ENCODE results near the gene PARD3. TPM values are rescaled to one million over a fixed set of nuclear protein-coding genes. Genes with fewer than 3 reads are reported as not detected.

PARD3 gene
- total RNA-seq, 6 experiments from 2014 or later: 19.1 to 27.8 (median 22.0) TPM

DNA sequence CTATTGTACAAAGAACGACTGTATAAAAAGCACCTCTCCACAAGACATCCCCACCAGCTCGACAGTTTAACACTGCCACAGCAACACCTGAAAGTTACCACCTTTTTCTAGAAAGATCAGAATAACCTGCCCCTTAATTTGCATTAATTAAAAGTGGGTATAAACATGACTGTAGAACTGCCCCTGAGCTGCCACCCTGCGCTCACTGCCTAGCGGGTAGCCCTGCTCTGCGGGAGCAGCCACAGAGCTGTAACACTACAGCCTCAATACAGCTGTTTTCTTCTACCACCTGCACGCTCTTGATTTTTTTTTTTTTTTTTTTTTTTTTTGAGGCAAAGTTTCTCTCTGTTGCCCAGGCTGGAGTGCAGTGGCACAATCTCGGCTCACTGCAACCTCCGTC lies 140.9 kb downstream of the PARD3 start:
- no peaks in the 10 kb centered on the region for H3K4me1 ChIP-seq
- intact Hi-C loops (cut with DNase I): no loop called here
- WGBS (ENCODE audit: insufficient coverage, low coverage, low lambda C conversion rate, missing lambda C conversion rate): 93% methylated on average over 8 of the region's 8 CpGs
- TF ChIP-seq, protein P1, sequence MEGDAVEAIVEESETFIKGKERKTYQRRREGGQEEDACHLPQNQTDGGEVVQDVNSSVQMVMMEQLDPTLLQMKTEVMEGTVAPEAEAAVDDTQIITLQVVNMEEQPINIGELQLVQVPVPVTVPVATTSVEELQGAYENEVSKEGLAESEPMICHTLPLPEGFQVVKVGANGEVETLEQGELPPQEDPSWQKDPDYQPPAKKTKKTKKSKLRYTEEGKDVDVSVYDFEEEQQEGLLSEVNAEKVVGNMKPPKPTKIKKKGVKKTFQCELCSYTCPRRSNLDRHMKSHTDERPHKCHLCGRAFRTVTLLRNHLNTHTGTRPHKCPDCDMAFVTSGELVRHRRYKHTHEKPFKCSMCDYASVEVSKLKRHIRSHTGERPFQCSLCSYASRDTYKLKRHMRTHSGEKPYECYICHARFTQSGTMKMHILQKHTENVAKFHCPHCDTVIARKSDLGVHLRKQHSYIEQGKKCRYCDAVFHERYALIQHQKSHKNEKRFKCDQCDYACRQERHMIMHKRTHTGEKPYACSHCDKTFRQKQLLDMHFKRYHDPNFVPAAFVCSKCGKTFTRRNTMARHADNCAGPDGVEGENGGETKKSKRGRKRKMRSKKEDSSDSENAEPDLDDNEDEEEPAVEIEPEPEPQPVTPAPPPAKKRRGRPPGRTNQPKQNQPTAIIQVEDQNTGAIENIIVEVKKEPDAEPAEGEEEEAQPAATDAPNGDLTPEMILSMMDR (IDR thresholded peaks at IDR 0.05): no peak
- TF ChIP-seq POLR2A (IDR thresholded peaks at IDR 0.05): no peak
- H3K36me3 ChIP-seq: no peaks in the 10 kb centered on the region
- H3K9me3 ChIP-seq: no peaks in the 10 kb centered on the region
- no peaks in the 10 kb centered on the region for H3K27me3 ChIP-seq
- ATAC-seq (no peak), DNase-seq (no peak)
- no peak overlapping the region for H3K27ac ChIP-seq
- H3K4me3 ChIP-seq: no peak overlapping the region

DNA sequence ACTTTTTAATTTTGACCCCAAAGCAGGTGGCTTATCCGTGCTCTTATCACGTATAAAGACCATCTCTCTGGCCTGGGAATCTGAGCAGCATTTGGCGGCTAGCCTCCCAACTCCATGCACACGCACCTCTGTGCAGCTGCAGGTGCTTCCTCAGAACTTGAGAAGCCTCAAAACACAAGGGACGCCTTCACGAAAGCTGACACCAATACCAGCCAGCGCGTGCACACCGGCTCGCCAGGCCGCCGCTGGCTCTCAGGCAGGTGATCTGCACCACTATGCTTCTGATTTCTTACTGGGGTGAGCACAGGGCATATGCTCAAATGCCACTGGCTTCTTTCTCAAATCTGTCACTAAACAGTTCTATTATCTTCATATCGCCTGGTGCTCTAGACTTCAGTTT lies 145.0 kb downstream of the PARD3 start:
- 100% methylated on average over 1 of the region's 13 CpGs for WGBS (ENCODE audit: insufficient coverage, low coverage, low lambda C conversion rate, missing lambda C conversion rate)
- Histone ChIP-seq H3K9me3 (no peaks in the 10 kb centered on the region), H3K36me3 (no peaks in the 10 kb centered on the region), H3K4me3 (no peak overlapping the region), H3K27ac (no peak overlapping the region), H3K4me1 (no peaks in the 10 kb centered on the region), H3K27me3 (no peaks in the 10 kb centered on the region)
- intact Hi-C loops (cut with DNase I): no loop called here
- ATAC-seq (no peak), DNase-seq (no peak)
- TF ChIP-seq, protein P1 (IDR thresholded peaks at IDR 0.05): no peak
- TF ChIP-seq POLR2A (IDR thresholded peaks at IDR 0.05): no peak

DNA sequence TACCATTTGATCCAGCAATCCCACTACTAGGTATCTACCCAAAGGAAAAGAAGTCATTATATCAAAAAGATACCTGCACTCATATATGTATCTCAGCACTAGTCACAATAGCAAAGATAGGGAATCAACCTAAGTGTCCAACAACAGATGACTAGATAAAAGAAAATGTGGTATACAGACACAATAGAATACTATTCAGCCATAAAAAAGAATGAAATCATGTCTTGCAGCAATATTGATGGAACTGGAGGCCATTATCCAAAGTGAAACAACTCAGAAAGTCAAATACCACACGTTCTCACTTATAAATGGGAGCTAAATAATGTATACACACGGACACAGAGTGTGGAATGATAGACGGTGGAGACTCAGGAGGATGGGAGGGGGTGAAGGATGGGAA lies 146.0 kb downstream of the PARD3 start:
- Histone ChIP-seq H3K36me3 (no peaks in the 10 kb centered on the region), H3K9me3 (no peaks in the 10 kb centered on the region), H3K27ac (no peak overlapping the region), H3K4me3 (no peak overlapping the region), H3K4me1 (no peaks in the 10 kb centered on the region), H3K27me3 (no peaks in the 10 kb centered on the region)
- TF ChIP-seq, protein P1 (IDR thresholded peaks at IDR 0.05): no peak
- no peak for TF ChIP-seq POLR2A (IDR thresholded peaks at IDR 0.05)
- no peak for DNase-seq
- intact Hi-C loops (cut with DNase I): no loop called here
- WGBS (ENCODE audit: insufficient coverage, low coverage, low lambda C conversion rate, missing lambda C conversion rate): 85% methylated on average over 3 of the region's 3 CpGs
- no peak for ATAC-seq

DNA sequence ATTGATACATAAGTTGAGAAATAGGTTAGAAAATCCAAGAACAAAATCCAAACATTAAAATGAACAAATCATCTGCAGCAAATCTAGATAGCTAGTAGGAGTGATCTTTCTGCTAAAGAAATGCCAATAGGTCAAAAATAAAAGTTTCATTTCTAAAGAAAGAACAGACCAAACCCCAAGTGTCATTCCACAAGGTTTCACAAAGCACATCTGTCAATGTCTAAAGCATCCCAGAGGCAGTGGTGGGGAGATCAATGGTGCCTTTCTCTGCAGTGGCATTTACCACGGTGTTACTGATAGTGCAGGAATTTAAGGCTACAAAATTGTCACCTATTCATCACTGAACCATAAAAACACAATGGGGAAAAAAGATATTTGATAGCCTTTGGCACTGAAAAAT lies 147.9 kb downstream of the PARD3 start:
- WGBS (ENCODE audit: insufficient coverage, low coverage, low lambda C conversion rate, missing lambda C conversion rate): 75% methylated on average over 1 of the region's 1 CpG
- H3K27ac ChIP-seq: no peak overlapping the region
- no peaks in the 10 kb centered on the region for H3K36me3 ChIP-seq
- intact Hi-C loops (cut with DNase I): no loop called here
- H3K27me3 ChIP-seq: no peaks in the 10 kb centered on the region
- ATAC-seq (no peak), DNase-seq (no peak)
- no peak overlapping the region for H3K4me3 ChIP-seq
- no peaks in the 10 kb centered on the region for H3K9me3 ChIP-seq
- TF ChIP-seq, protein P1 (IDR thresholded peaks at IDR 0.05): no peak
- no peak for TF ChIP-seq POLR2A (IDR thresholded peaks at IDR 0.05)
- no peaks in the 10 kb centered on the region for H3K4me1 ChIP-seq
